KMS-11 (cell line): ENCODE results near the gene ARHGAP21.

ENCODE experiments used
- H2AFZ ChIP-seq: fragments of 200-600 bp; sonication (generic); 2 replicates; pipeline ENCODE4 v1.6.1; 2016; ENCODE audit warnings: antibody characterized with exemption, mixed run types, low read depth
- H3K27ac ChIP-seq: fragments of 200-600 bp; sonication (generic); 2 replicates; pipeline ENCODE4 v1.6.1; 2016; ENCODE audit warnings: mild to moderate bottlenecking, mixed run types
- H3K27me3 ChIP-seq: fragments of 200-600 bp; sonication (generic); 2 replicates; pipeline ENCODE4 v1.6.1; 2017; ENCODE audit warnings: mild to moderate bottlenecking, low read depth, mixed run types, moderate library complexity; ENCODE audit not compliant: insufficient read depth
- H3K36me3 ChIP-seq: fragments of 200-600 bp; sonication (generic); 2 replicates; pipeline ENCODE4 v1.6.1; 2017; ENCODE audit warnings: mild to moderate bottlenecking, mixed run types; ENCODE audit not compliant: insufficient read depth
- H3K4me1 ChIP-seq: fragments of 200-600 bp; sonication (generic); 2 replicates; pipeline ENCODE4 v1.6.1; 2016; ENCODE audit warnings: mild to moderate bottlenecking, low read depth, mixed run types; ENCODE audit not compliant: poor library complexity, severe bottlenecking
- H3K4me2 ChIP-seq: fragments of 200-600 bp; sonication (generic); 2 replicates; pipeline ENCODE4 v1.7.0; 2016; ENCODE audit warnings: mild to moderate bottlenecking, mixed run types
- H3K4me3 ChIP-seq: fragments of 200-600 bp; sonication (generic); IDR thresholded peaks from 2 replicates; pipeline ENCODE4 v1.6.1; 2017; ENCODE audit warnings: low read depth, low read length, mixed read lengths; ENCODE audit not compliant: insufficient read depth
- H3K79me2 ChIP-seq: fragments of 200-600 bp; sonication (generic); 2 replicates; pipeline ENCODE4 v1.6.1; 2016; ENCODE audit warnings: low read depth, mixed run types; ENCODE audit not compliant: insufficient read depth
- H3K9ac ChIP-seq: fragments of 200-600 bp; sonication (generic); 2 replicates; pipeline ENCODE4 v1.6.1; 2016; ENCODE audit warnings: mild to moderate bottlenecking, mixed run types
- H4K20me1 ChIP-seq: fragments of 200-600 bp; sonication (generic); 2 replicates; pipeline ENCODE4 v1.6.1; 2016; ENCODE audit warnings: mild to moderate bottlenecking, mixed run types; ENCODE audit not compliant: insufficient read depth
- CTCF ChIP-seq: fragments of 200-600 bp; sonication (generic); conservative IDR thresholded peaks from 2 replicates; pipeline ENCODE4 v1.6.1; 2017; ENCODE audit warnings: low read depth, mild to moderate bottlenecking, antibody characterized with exemption, low read length, moderate library complexity, mixed read lengths

ARHGAP21 gene

GRCh38 chr10:24716295-24716694 is 7.4 kb downstream of the ARHGAP21 start:
- TF ChIP-seq CTCF: no peak
- H3K27ac ChIP-seq: no peak overlapping the region
- peaks cover 57% of the 10 kb centered on the region for H3K79me2 ChIP-seq
- H3K4me3 ChIP-seq: no peak overlapping the region
- no peaks in the 10 kb centered on the region; the same call in 1 of the 2 replicates for H4K20me1 ChIP-seq
- H3K36me3 ChIP-seq: no peaks in the 10 kb centered on the region
- no peaks in the 10 kb centered on the region for H3K27me3 ChIP-seq
- no peak overlapping the region for H2AFZ ChIP-seq
- H3K4me1 ChIP-seq: peaks cover 27% of the 10 kb centered on the region
- no peak overlapping the region for H3K4me2 ChIP-seq
- H3K9ac ChIP-seq: no peak overlapping the region

GRCh38 chr10:24715246-24715769 is 8.4 kb downstream of the ARHGAP21 start:
- no peaks in the 10 kb centered on the region; the same call in 1 of the 2 replicates for H4K20me1 ChIP-seq
- peaks cover 17% of the 10 kb centered on the region for H3K4me1 ChIP-seq
- H2AFZ ChIP-seq: no peak overlapping the region
- no peak overlapping the region for H3K4me3 ChIP-seq
- peaks cover 47% of the 10 kb centered on the region; the same call in 1 of the 2 replicates for H3K79me2 ChIP-seq
- H3K36me3 ChIP-seq: no peaks in the 10 kb centered on the region
- no peaks in the 10 kb centered on the region for H3K27me3 ChIP-seq
- no peak overlapping the region for H3K27ac ChIP-seq
- no peak overlapping the region for H3K9ac ChIP-seq
- no peak overlapping the region for H3K4me2 ChIP-seq
- TF ChIP-seq CTCF: no peak

GRCh38 chr10:24713086-24713485 is 10.6 kb downstream of the ARHGAP21 start:
- no peak overlapping the region for H3K4me2 ChIP-seq
- H4K20me1 ChIP-seq: no peaks in the 10 kb centered on the region; the same call in 1 of the 2 replicates
- H3K4me3 ChIP-seq: no peak overlapping the region
- peaks cover 7% of the 10 kb centered on the region for H3K4me1 ChIP-seq
- H3K36me3 ChIP-seq: no peaks in the 10 kb centered on the region
- H3K79me2 ChIP-seq: peaks cover 37% of the 10 kb centered on the region; the same call in 1 of the 2 replicates
- H3K9ac ChIP-seq: no peak overlapping the region
- no peaks in the 10 kb centered on the region for H3K27me3 ChIP-seq
- no peak overlapping the region for H3K27ac ChIP-seq
- H2AFZ ChIP-seq: no peak overlapping the region
- no peak for TF ChIP-seq CTCF

GRCh38 chr10:24711465-24711864 is 12.2 kb downstream of the ARHGAP21 start:
- H4K20me1 ChIP-seq: no peaks in the 10 kb centered on the region; the same call in 1 of the 2 replicates
- H3K4me2 ChIP-seq: no peak overlapping the region
- peaks cover 30% of the 10 kb centered on the region; the same call in 1 of the 2 replicates for H3K79me2 ChIP-seq
- no peak overlapping the region for H3K9ac ChIP-seq
- H3K4me1 ChIP-seq: peaks cover 14% of the 10 kb centered on the region
- H3K36me3 ChIP-seq: no peaks in the 10 kb centered on the region
- H2AFZ ChIP-seq: no peak overlapping the region
- H3K4me3 ChIP-seq: no peak overlapping the region
- no peak for TF ChIP-seq CTCF
- H3K27ac ChIP-seq: no peak overlapping the region
- no peaks in the 10 kb centered on the region for H3K27me3 ChIP-seq
